Measurements from ENCODE around the gene MBD2.

DNA sequence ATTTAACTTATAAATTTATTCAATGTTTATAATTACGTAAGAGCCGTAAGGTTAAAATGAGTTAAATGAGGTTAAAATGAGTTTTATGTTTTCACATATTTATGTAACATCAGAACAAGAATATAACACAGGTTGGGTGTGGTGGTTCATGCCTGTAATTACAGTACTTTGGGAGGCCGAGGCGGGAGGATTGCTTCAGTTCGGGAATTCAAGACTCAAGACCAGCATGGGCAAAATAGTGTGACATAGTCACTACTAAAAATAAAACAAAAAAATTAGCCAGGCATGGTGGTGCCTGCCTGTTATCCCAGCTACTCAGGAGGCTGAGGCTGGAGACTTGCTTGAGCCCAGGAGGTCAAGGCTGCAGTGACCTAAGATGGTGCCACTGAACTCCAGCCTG lies 9.3 kb upstream of the MBD2 start:
- TF ChIP-seq ZNF8 (CRISPR knock-in tag; IDR thresholded peaks at IDR 0.05) = no peak
- no peak for TF ChIP-seq TOX (CRISPR knock-in tag; IDR thresholded peaks at IDR 0.05; ENCODE audit: borderline replicate concordance)
- TF ChIP-seq ZFP3 (CRISPR knock-in tag; IDR thresholded peaks at IDR 0.05) = no peak
- TF ChIP-seq TCF4 (CRISPR knock-in tag; IDR thresholded peaks at IDR 0.05; ENCODE audit: borderline replicate concordance) = no peak
- TF ChIP-seq CSDC2 (CRISPR knock-in tag; IDR thresholded peaks at IDR 0.05) = no peak
- no peak for TF ChIP-seq ZFP30 (CRISPR knock-in tag; IDR thresholded peaks at IDR 0.05)
- no peak for TF ChIP-seq OSR1 (CRISPR knock-in tag; IDR thresholded peaks at IDR 0.05)
- TF ChIP-seq SNAI2 (CRISPR knock-in tag; IDR thresholded peaks at IDR 0.05) = no peak
- no peak for TF ChIP-seq ARNTL (CRISPR knock-in tag; IDR thresholded peaks at IDR 0.05; ENCODE audit: borderline replicate concordance, low read depth)
- no peak for TF ChIP-seq PATZ1 (CRISPR knock-in tag; IDR thresholded peaks at IDR 0.05; ENCODE audit: borderline replicate concordance)
- no peak for TF ChIP-seq TSHZ2 (CRISPR knock-in tag; IDR thresholded peaks at IDR 0.05)

Data from SK-N-SH treated with all-trans-retinoic acid at 6 μM for 48 hours (cell line).